HepG2 (cell line): ENCODE measurements around the gene MUC4.

ENCODE experiments used
- CTCF ChIP-seq: sonication (generic); formaldehyde crosslinking; IDR thresholded peaks from 2 replicates; pipeline ENCODE4 v1.5.0; 2020; ENCODE audit warnings: mild to moderate bottlenecking, missing genetic modification reagents, moderate library complexity
- EZH2 ChIP-seq: conservative IDR thresholded peaks from 2 replicates; pipeline ENCODE4 v1.6.1; 2012; ENCODE audit warnings: mild to moderate bottlenecking, low read depth, low read length, moderate library complexity
- HNRNPK ChIP-seq: fragments of 200-400 bp; formaldehyde crosslinking; IDR thresholded peaks from 2 replicates; pipeline ENCODE4 v1.6.1; 2018; ENCODE audit warnings: low read length, low read depth, moderate library complexity, mild to moderate bottlenecking; ENCODE audit not compliant: poor library complexity, severe bottlenecking
- MTF1 ChIP-seq: sonication (generic); formaldehyde crosslinking; IDR thresholded peaks from 2 replicates; pipeline ENCODE4 v1.5.0; 2020; ENCODE audit warnings: missing genetic modification reagents
- MXI1 ChIP-seq: IDR thresholded peaks from 3 replicates; pipeline ENCODE4 v1.6.1; 2012; ENCODE audit warnings: low read depth, low read length, inconsistent platforms, borderline replicate concordance
- THAP7 ChIP-seq: sonication (generic); formaldehyde crosslinking; IDR thresholded peaks from 2 replicates; pipeline ENCODE4 v1.8.1; 2023; ENCODE audit warnings: mild to moderate bottlenecking, missing genetic modification reagents
- ZNF232 ChIP-seq: sonication (generic); formaldehyde crosslinking; IDR thresholded peaks from 2 replicates; pipeline ENCODE4 v1.4.0; 2020; ENCODE audit warnings: missing genetic modification reagents, borderline replicate concordance

DNA sequence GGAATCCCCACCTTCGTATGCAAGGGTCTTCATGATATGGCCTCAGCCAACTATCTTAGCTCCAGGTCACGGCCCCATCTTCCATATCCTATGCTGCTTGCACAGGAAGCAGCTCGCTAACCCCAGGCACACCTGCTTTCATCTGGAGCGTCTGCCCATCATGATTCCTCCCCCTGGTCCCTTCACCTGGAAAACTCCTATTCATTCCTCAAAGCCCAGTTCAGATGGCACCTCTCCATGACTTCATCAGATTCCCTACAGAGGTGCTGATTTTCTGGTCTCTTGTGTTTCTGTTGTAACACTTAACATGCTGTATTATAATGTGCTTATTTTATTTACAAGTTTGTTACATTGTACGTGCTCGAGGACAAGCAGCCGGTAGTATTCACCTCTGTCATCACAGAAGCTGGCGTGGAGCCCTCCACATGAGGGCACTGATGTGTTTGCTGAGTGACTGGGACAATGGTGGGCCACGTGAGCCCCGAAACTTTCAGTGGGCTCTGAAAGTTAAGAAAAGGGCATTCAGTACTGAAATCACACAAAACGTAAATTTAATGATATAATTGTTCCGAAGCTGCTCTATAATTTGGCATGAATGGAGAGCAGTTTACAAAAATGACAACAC, 74.8 kb downstream of the MUC4 start:
- TF ChIP-seq MTF1 (CRISPR knock-in tag) (no peak), CTCF (CRISPR knock-in tag) (no peak), HNRNPK (no peak), THAP7 (CRISPR knock-in tag) (no peak), ZNF232 (CRISPR knock-in tag) (no peak), EZH2 (no peak), MXI1 (no peak)
